A673 (cell line): ENCODE results near the gene NR2F1.

Source experiments
- EZH2 ChIP-seq: fragments of 200-600 bp; sonication (generic); IDR thresholded peaks from 2 replicates; pipeline ENCODE4 v1.6.1; 2017; ENCODE audit warnings: borderline replicate concordance, low read depth, mild to moderate bottlenecking, mixed read lengths, antibody characterized with exemption, low read length; ENCODE audit not compliant: poor library complexity, severe bottlenecking
- TF ChIP-seq, protein P1 (sequence below): fragments of 300-800, 200-600 bp; sonication (generic); conservative IDR thresholded peaks from 2 replicates; pipeline ENCODE4 v1.5.1; 2017; ENCODE audit warnings: low read depth, mild to moderate bottlenecking, antibody characterized with exemption, low read length, moderate library complexity, mixed read lengths

DNA sequence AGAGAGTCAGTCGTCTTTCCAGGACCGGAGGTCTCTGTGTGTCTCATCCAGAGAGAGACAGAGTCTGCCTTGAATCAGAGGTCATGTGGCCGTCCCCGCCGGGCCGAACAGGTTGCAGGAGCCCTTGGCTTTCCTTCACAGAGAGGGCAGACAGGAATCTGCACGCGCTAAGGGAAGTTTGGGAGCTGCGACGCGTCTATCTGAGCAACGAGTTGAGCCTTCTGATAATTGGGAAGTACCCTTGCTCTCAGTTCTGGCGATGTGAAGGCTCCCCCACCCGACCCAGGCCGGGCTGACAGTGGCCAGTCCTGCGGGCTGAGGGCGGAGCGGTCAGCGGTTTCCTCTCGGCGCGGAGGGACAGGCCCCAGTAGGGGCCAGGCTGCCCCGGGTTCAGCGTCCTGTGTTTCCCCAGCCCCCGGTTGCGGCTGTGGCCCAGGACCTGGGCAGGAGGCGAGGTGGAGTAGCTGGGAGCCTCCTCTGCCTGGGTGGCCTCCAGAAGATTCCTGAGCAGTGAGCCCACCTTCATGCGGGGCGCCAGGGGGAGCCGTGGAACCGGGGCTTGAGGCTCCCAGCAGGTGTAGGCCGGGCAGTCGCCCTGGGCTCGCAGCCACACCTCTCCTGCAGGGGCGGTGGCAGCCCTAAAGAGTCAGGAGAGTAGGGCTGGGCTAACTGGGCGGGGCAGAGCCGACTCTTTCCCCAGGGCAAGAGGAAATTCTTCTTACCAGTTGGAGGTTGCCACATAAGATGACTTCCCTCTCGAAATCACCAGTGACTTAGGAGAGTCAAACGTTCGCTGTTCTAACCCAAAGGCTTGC is 13.9 kb downstream of the NR2F1 start:
- TF ChIP-seq, protein P1, sequence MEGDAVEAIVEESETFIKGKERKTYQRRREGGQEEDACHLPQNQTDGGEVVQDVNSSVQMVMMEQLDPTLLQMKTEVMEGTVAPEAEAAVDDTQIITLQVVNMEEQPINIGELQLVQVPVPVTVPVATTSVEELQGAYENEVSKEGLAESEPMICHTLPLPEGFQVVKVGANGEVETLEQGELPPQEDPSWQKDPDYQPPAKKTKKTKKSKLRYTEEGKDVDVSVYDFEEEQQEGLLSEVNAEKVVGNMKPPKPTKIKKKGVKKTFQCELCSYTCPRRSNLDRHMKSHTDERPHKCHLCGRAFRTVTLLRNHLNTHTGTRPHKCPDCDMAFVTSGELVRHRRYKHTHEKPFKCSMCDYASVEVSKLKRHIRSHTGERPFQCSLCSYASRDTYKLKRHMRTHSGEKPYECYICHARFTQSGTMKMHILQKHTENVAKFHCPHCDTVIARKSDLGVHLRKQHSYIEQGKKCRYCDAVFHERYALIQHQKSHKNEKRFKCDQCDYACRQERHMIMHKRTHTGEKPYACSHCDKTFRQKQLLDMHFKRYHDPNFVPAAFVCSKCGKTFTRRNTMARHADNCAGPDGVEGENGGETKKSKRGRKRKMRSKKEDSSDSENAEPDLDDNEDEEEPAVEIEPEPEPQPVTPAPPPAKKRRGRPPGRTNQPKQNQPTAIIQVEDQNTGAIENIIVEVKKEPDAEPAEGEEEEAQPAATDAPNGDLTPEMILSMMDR = no peak
- TF ChIP-seq EZH2 = no peak
